ENCODE data around the gene ZNF777. TPM values are rescaled to one million over a fixed set of nuclear protein-coding genes. Genes with fewer than 3 reads are reported as not detected.

The ZNF777 gene
- total and polyA plus RNA-seq, 2 experiments from 2014 or later = 2.1 to 9.7 TPM

DNA sequence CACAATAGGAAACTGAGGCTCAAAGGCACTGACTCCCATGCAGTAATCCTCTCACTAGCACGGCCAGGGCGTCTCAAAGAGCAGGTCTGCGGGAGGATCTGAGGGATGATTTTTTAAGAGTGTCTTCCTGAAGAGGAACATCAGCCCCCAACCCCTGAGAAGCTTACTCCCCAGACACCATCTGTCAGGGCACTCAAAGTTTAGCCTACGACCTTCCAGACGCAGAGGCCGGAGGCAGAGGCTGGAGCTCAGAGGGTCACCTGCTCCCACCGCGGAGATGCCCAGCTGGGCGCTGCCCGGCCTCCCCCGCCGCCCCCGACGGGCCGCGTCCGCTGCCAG lies 1.7 kb downstream of the ZNF777 start:
- WGBS, 2 experiments (ENCODE audit: low coverage in 1 of 2, low lambda C conversion rate in 2 of 2, missing lambda C conversion rate in 2 of 2) = 5 to 17% methylated on average over 5 to 17 of the region's 17 CpGs
- DNase-seq = peak; percentile 24

DNA sequence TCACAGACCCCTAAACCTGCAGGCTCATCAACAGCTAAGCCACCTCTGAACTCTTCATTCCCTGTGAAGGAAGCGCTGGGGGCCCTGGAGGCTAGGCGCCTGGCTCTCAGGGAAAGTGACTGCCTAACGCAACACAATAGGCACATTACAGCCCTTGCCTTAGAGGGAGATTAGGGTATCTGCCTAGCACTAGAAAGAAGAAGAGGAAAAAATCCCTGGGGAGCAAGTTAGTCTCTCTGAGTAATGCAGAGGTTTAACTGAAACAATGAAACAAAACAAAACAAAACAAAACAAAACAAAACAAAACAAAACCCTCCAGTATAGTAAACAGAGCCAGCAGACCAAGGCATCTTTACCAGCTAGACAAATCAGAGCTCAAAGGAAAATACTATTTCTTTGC lies 2.6 kb downstream of the ZNF777 start:
- H3K9me3 ChIP-seq (ENCODE audit: low read depth) = no peaks in the 10 kb centered on the region
- H3K9me2 ChIP-seq (ENCODE audit: insufficient read depth) = no peaks in the 10 kb centered on the region
- 89 to 91% methylated on average over 3 of the region's 3 CpGs for WGBS, 2 experiments (ENCODE audit: low coverage in 1 of 2, low lambda C conversion rate in 2 of 2, missing lambda C conversion rate in 2 of 2)
- TF ChIP-seq EZH2 (IDR thresholded peaks at IDR 0.05; ENCODE audit: insufficient read depth, poor library complexity, severe bottlenecking) (no peak), EZH2phosphoT487 (IDR thresholded peaks at IDR 0.05; ENCODE audit: insufficient read depth, low read depth) (no peak)
- H2AFZ ChIP-seq = no peak overlapping the region
- H3K36me3 ChIP-seq (ENCODE audit: low read depth) = 0 out of 2 replicates have a peak, but pooled peaks cover 3% of the 10 kb centered on the region
- no peaks in the 10 kb centered on the region for H3F3A ChIP-seq (ENCODE audit: insufficient read depth)
- no peaks in the 10 kb centered on the region for H4K20me1 ChIP-seq (ENCODE audit: insufficient read depth)
- 0 out of 2 replicates have a peak, but pooled peaks cover 3% of the 10 kb centered on the region for H3K4me1 ChIP-seq (ENCODE audit: insufficient read depth)
- peaks cover 66% of the 10 kb centered on the region for H3K79me2 ChIP-seq (ENCODE audit: insufficient read depth)
- in situ Hi-C loops (cut with MboI) = no loop called here
- peak; percentile 60 for DNase-seq
- H3K27ac ChIP-seq = no peak overlapping the region
- H3K9ac ChIP-seq = peak overlapping the region; percentile 82
- H3K4me3 ChIP-seq = peak overlapping the region; percentile 82; the same call in 1 of the 2 replicates
- peak overlapping the region; percentile 76 for H3K4me2 ChIP-seq (ENCODE audit: unreplicated experiment)
- no peaks in the 10 kb centered on the region for H3K27me3 ChIP-seq (replicated peaks; ENCODE audit: insufficient read depth)

More for the DNA sequence above, 1.7 kb downstream of the ZNF777 start:
- no peaks in the 10 kb centered on the region for H3K27me3 ChIP-seq (replicated peaks; ENCODE audit: insufficient read depth)
- no peaks in the 10 kb centered on the region for H3F3A ChIP-seq (ENCODE audit: insufficient read depth)
- TF ChIP-seq EZH2 (IDR thresholded peaks at IDR 0.05; ENCODE audit: insufficient read depth, poor library complexity, severe bottlenecking) (no peak), EZH2phosphoT487 (IDR thresholded peaks at IDR 0.05; ENCODE audit: insufficient read depth, low read depth) (no peak)
- H3K79me2 ChIP-seq (ENCODE audit: insufficient read depth) = peaks cover 57% of the 10 kb centered on the region
- H4K20me1 ChIP-seq (ENCODE audit: insufficient read depth) = no peaks in the 10 kb centered on the region
- H3K4me3 ChIP-seq = peak overlapping the region; percentile 82
- no peaks in the 10 kb centered on the region for H3K9me2 ChIP-seq (ENCODE audit: insufficient read depth)
- 0 out of 2 replicates have a peak, but pooled peaks cover 3% of the 10 kb centered on the region for H3K4me1 ChIP-seq (ENCODE audit: insufficient read depth)
- peak overlapping the region; percentile 76 for H2AFZ ChIP-seq
- H3K36me3 ChIP-seq (ENCODE audit: low read depth) = no peaks in the 10 kb centered on the region
- peak overlapping the region; percentile 82 for H3K9ac ChIP-seq
- H3K9me3 ChIP-seq (ENCODE audit: low read depth) = no peaks in the 10 kb centered on the region
- in situ Hi-C loops (cut with MboI) = no loop called here
- H3K4me2 ChIP-seq (ENCODE audit: unreplicated experiment) = peak overlapping the region; percentile 76
- peak overlapping the region; percentile 27; the same call in 1 of the 2 replicates for H3K27ac ChIP-seq

DNA sequence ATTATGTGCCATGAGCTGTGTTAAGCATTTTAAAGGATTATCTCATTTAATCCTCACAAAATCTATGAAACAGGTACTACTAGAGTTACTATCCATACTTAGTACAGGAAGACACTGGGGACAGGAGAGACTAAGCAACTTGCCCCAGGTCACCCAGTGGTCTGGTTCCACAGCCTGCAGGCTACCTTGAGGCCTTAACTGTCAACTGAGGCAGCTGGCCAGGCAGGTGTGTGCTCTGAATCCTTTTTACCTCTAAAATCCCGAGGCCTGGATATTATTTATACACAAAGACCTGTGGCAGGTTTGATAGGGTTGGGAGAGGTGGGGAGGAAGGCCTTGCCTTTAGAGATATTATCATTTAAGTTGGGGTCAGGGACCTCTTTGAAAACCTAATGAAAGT lies 3.1 kb downstream of the ZNF777 start:
- Histone ChIP-seq H3K4me3 (no peak overlapping the region), H3K4me1 (ENCODE audit: insufficient read depth) (0 out of 2 replicates have a peak, but pooled peaks cover 3% of the 10 kb centered on the region), H3K79me2 (ENCODE audit: insufficient read depth) (peaks cover 71% of the 10 kb centered on the region), H3K36me3 (ENCODE audit: low read depth) (peaks cover 7% of the 10 kb centered on the region; the same call in 1 of the 2 replicates), H3K27me3 (replicated peaks; ENCODE audit: insufficient read depth) (no peaks in the 10 kb centered on the region), H2AFZ (no peak overlapping the region), H3K4me2 (ENCODE audit: unreplicated experiment) (no peak overlapping the region), H3K27ac (no peak overlapping the region), H4K20me1 (ENCODE audit: insufficient read depth) (no peaks in the 10 kb centered on the region), H3F3A (ENCODE audit: insufficient read depth) (no peaks in the 10 kb centered on the region), H3K9ac (no peak overlapping the region; the same call in 1 of the 2 replicates), H3K9me2 (ENCODE audit: insufficient read depth) (no peaks in the 10 kb centered on the region), H3K9me3 (ENCODE audit: low read depth) (no peaks in the 10 kb centered on the region)
- no peak for DNase-seq
- in situ Hi-C loops (cut with MboI) = no loop called here
- TF ChIP-seq EZH2 (IDR thresholded peaks at IDR 0.05; ENCODE audit: insufficient read depth, poor library complexity, severe bottlenecking) (no peak), EZH2phosphoT487 (IDR thresholded peaks at IDR 0.05; ENCODE audit: insufficient read depth, low read depth) (no peak)
- WGBS, 2 experiments (ENCODE audit: low coverage in 1 of 2, low lambda C conversion rate in 2 of 2, missing lambda C conversion rate in 2 of 2) = 90 to 96% methylated on average over 1 of the region's 1 CpG

DNA sequence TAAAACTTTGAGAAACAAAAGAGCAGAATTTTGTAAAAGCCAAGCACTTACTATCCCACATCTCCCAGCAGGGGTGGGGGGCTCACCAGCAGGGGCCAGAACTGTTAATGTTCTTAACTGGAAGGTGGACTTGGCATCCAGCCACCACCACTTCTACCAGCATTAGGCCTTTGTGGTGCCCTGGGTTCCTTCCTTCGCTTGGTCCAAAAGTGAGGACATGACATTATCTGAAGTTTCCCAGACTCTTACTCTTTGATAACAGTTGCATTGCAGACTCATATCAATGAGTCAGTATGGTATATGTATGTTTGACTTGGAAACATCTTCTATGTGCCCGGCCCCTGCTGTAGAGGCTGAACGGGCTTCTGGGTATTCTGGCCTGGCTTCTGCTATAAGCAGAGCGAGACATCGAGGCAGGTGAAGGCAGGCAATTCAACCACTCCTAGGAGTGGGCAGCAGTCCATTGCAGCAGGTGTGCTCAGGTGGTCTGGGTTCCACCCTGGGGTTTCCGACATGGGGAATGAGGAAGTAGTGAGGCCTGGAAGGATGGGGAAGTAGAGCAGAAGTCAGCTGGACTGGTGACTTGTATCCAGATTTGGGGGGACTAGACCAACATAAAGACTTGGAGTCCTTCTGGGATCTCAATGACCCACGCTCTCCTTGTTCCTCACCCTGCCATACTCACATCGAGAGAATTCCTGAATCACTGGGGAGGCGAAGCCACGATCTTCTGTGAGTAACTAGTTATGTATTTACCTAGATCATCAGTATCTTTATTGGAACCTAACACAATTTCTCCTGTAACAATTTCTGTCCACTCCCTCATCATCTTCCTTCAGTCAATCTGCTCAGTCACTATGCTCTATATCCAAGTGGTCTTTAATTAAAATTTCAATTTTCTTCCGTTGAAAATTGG lies 4.1 kb downstream of the ZNF777 start:
- Histone ChIP-seq H3K27ac (no peak overlapping the region), H3K9me3 (ENCODE audit: low read depth) (no peaks in the 10 kb centered on the region), H3K4me1 (ENCODE audit: insufficient read depth) (0 out of 2 replicates have a peak, but pooled peaks cover 3% of the 10 kb centered on the region), H3K27me3 (replicated peaks; ENCODE audit: insufficient read depth) (no peaks in the 10 kb centered on the region), H3K4me2 (ENCODE audit: unreplicated experiment) (no peak overlapping the region), H3K4me3 (no peak overlapping the region), H4K20me1 (ENCODE audit: insufficient read depth) (no peaks in the 10 kb centered on the region), H3F3A (ENCODE audit: insufficient read depth) (no peaks in the 10 kb centered on the region), H3K9me2 (ENCODE audit: insufficient read depth) (no peaks in the 10 kb centered on the region), H3K36me3 (ENCODE audit: low read depth) (peaks cover 9% of the 10 kb centered on the region; the same call in 1 of the 2 replicates), H2AFZ (no peak overlapping the region), H3K79me2 (ENCODE audit: insufficient read depth) (peaks cover 71% of the 10 kb centered on the region), H3K9ac (no peak overlapping the region)
- TF ChIP-seq EZH2 (IDR thresholded peaks at IDR 0.05; ENCODE audit: insufficient read depth, poor library complexity, severe bottlenecking) = no peak
- no peak for TF ChIP-seq EZH2phosphoT487 (IDR thresholded peaks at IDR 0.05; ENCODE audit: insufficient read depth, low read depth)
- peak; percentile 15 for DNase-seq
- in situ Hi-C loops (cut with MboI) = no loop called here
- WGBS, 2 experiments (ENCODE audit: low coverage in 1 of 2, low lambda C conversion rate in 2 of 2, missing lambda C conversion rate in 2 of 2) = 91 to 92% methylated on average over 11 of the region's 11 CpGs

Data from GM23248 (cell line).